GM20000 (cell line): ENCODE measurements around the gene ADD3.

Source experiments
- DNase-seq: peaks from one replicate; pipeline ENCODE4 v3.0.0; 2012; ENCODE audit warnings: low spot score
- TF ChIP-seq, protein P1 (sequence below): IDR thresholded peaks from 2 replicates; pipeline ENCODE4 v1.5.1; 2012; ENCODE audit warnings: mild to moderate bottlenecking, control low read depth; ENCODE audit errors: extremely low read depth, missing control alignments

ADD3 gene

DNA sequence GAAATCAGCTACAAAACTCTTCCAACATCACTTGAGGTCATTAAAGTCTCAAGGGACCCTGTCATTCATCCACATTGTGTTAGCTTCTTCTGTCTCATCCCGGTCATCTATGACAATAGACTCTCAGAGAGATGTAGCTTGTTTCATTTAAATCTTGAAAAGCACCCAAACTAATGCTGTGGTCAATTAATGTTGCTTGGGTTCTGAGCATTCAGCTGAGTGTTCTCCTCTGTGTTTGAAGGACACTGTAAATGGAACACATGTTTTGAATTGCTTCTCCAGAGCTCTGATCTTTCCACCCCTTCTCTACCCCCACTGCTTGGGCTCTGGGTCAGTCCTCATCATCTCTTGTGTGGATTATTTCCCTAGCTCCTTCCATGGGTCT lies 19.6 kb upstream of the ADD3 start:
- DNase-seq = no peak
- TF ChIP-seq, protein P1, sequence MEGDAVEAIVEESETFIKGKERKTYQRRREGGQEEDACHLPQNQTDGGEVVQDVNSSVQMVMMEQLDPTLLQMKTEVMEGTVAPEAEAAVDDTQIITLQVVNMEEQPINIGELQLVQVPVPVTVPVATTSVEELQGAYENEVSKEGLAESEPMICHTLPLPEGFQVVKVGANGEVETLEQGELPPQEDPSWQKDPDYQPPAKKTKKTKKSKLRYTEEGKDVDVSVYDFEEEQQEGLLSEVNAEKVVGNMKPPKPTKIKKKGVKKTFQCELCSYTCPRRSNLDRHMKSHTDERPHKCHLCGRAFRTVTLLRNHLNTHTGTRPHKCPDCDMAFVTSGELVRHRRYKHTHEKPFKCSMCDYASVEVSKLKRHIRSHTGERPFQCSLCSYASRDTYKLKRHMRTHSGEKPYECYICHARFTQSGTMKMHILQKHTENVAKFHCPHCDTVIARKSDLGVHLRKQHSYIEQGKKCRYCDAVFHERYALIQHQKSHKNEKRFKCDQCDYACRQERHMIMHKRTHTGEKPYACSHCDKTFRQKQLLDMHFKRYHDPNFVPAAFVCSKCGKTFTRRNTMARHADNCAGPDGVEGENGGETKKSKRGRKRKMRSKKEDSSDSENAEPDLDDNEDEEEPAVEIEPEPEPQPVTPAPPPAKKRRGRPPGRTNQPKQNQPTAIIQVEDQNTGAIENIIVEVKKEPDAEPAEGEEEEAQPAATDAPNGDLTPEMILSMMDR = no peak

DNA sequence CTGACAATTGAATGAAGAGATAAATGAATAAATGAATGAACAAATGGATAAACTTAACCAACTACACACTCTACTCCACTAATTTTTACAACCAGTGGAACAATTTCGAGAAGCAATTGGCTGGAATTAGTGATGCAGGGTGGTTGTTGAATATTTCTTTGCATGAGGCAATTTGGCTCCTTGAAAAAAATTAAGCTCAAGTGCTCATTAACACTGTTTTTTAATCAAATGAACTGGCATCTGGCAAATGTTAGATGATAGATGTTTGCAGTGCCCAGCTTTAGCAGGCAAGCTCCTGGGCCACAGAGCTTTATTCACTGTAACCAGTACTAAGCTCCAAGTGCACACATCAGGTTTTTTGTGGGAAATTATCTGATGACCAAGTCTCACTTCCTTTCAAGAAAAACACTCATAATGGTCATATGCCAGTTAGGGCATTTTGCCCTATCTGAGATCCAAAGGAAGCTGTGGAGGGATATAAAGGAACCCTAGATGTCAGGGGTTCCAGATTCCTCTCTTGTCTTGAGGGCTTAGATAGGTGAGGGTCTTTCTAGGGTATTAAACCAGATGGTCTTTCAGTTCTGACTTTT lies 16.4 kb upstream of the ADD3 start:
- DNase-seq = no peak
- TF ChIP-seq, protein P1 = no peak

DNA sequence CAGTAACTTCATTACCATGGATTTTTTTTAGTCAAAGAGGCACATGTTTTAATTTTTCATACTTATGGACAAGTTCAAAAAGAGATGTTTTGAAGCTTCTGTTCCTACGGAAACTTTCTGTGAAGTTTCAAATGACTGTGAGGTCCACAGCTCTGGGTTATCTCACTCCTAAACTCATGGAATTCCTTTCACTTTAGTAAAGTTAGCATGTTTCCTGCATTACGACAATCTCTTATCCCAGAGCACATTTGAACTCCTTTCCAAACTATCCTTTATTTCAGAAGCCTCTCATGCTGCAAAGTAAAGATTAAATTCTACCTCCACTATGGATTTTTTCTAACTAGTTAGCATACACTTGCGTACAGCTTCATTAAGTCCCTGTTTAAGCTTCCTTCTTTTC lies 15.3 kb upstream of the ADD3 start:
- TF ChIP-seq, protein P1 = no peak

DNA sequence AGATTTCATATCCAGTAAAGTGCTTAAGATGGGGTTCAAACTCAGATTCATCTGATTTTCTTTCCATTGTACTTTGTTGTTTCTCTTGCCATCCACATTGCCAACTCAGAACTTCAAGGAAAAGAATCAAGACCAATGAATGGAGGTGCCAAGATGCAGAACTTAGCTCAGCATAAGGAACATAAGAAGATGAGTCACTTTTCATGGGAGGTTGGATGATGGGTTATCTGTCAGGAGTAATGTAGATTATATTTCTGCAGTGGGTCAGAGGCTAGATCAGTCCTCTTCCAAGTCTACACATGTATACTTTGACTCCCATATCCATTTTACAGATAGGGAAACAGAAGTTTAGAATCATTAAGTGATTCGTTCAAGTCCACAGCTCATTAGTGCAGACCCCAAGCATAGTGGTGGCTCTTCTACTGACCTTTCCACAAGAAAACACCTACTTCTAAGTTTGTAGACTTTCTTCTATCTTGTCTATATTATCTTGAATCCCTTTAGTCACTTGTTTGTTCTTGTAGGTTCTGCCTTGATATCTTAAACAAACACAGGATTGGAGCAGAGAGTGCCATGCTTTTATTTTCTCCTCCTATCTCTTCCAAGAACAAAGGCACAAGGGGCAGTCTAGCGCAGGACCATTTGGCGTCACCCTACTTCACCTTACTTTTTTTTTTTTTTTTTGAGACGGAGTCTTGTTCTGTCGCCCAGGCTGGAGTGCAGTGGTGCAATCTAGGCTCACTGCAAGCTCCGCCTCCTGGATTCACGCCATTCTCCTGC lies 14.0 kb upstream of the ADD3 start:
- TF ChIP-seq, protein P1 = no peak
- DNase-seq = no peak

More for the DNA sequence above, 15.3 kb upstream of the ADD3 start:
- DNase-seq = no peak

DNA sequence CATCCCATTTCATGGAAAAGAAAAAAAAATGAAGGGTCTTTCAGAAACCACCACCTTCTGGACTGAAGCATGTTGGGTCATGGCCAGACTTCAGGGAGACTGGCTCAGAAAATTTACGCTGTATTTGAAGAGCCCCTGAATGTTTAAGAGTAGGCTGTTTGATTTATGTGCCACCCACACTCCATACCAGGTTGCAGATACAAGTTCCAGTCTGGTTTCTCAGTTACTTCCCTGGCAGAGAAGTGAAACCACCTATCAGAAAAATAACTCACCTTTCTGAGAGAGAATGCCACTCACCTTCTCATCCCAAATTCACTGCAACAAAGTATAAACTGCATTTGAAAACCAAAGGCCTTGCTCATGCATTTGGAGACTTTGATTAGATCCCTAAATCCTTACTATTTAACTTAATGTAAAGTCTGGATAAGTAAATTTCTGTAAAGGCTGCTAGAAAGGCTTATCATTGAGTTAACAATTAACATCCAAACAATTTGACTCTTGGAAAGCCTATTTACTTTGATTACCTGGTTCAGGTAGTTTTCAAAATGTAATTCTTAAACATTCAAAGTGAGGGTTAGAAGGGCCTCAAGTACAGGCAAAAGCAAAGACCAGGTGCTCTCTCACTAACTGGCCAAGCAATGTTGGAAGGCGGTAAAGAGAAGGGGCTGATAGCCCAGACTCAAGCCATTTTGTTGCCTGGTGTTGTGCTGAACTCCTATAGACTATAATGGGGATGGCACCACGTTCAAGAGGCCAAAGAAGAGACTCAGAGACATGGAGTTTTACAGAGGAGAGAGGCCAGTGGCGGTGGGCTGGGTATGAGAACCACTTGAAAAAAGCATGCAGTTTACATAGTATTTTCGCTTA lies 12.8 kb upstream of the ADD3 start:
- TF ChIP-seq, protein P1 = no peak

DNA sequence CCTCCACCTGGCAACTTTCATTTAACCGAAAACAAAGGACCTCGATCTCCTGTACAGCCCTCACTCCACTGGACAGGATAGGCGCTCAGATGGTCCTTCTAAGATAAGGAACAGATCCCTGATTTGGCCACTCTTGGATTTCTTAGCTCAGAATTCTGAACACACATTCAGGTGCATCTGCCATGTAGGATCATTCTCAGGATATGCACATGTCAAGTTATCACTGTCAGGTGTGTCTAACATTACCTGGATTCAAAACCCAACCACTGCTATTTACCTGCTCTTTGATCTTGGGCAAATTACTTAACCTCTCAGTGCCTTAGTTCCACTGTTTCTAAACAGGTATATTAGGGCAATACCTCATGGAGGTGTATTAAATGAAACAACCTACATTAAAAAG lies 12.2 kb upstream of the ADD3 start:
- TF ChIP-seq, protein P1 = no peak
- DNase-seq = no peak

More for the DNA sequence above, 12.8 kb upstream of the ADD3 start:
- DNase-seq = no peak

DNA sequence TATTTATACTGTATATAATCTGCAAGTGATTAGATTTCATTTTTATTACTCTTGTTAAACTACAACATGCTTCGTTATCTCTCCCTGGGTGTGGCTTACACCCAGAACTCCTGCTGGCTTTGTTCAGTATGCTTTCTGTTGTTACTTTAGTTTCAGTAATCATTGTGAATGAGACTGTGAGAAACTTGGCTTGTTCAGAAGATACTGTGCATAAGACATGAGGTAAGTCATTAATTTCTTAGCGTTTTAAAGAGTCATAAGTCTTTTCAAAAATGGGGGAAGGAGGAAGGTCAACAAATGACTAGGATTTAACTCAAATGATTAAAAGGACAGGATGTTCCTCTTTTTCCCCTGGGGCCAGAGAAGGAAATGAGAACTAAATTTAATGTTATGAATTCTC lies 11.6 kb upstream of the ADD3 start:
- no peak for DNase-seq
- TF ChIP-seq, protein P1 = no peak
